Osteocyte (in vitro differentiated cells): ENCODE measurements around the gene SLCO1B3. TPM values are rescaled to one million over a fixed set of nuclear protein-coding genes. Genes with fewer than 3 reads are reported as not detected.

Experiments used
- DNase-seq: peaks from one replicate; pipeline ENCODE4 v3.0.0; 2021; ENCODE audit warnings: mixed read lengths; ENCODE audit not compliant: unreplicated experiment; ENCODE audit errors: extremely low spot score
- H3K27ac Mint-ChIP-seq: one replicate; pipeline ENCODE4 v1.8.0; 2021; ENCODE audit warnings: mild to moderate bottlenecking, mixed read lengths; ENCODE audit not compliant: unreplicated experiment
- H3K27me3 Mint-ChIP-seq: one replicate; pipeline ENCODE4 v1.8.0; 2021; ENCODE audit warnings: mixed read lengths; ENCODE audit not compliant: unreplicated experiment
- H3K36me3 Mint-ChIP-seq: one replicate; pipeline ENCODE4 v1.8.0; 2021; ENCODE audit warnings: mixed read lengths; ENCODE audit not compliant: unreplicated experiment
- H3K4me1 Mint-ChIP-seq: one replicate; pipeline ENCODE4 v1.8.0; 2021; ENCODE audit warnings: mixed read lengths; ENCODE audit not compliant: unreplicated experiment
- H3K4me3 Mint-ChIP-seq: one replicate; pipeline ENCODE4 v1.8.0; 2021; ENCODE audit warnings: mild to moderate bottlenecking, moderate library complexity, mixed read lengths; ENCODE audit not compliant: unreplicated experiment
- H3K9me3 Mint-ChIP-seq: one replicate; pipeline ENCODE4 v1.8.0; 2021; ENCODE audit warnings: mixed read lengths; ENCODE audit not compliant: unreplicated experiment
- CTCF ChIP-seq: fragments of 200-600 bp; sonication (generic); IDR thresholded peaks from 2 replicates; pipeline ENCODE4 v1.5.0; 2021; ENCODE audit warnings: antibody characterized with exemption, mild to moderate bottlenecking, moderate library complexity
- total RNA-seq: library from RNA; stranded (reverse); gene quantifications from 2 replicates; pipeline ENCODE4 v1.2.1, GENCODE V29; 2021

Gene SLCO1B3
- total RNA-seq, 1 donor from 2014 or later, result not detected

GRCh38 chr12:20808521-20808920 is 2.0 kb upstream of the SLCO1B3 start:
- no peak for TF ChIP-seq CTCF
- no peaks in the 10 kb centered on the region for H3K36me3 Mint-ChIP-seq
- H3K4me1 Mint-ChIP-seq, result no peaks in the 10 kb centered on the region
- no peaks in the 10 kb centered on the region for H3K9me3 Mint-ChIP-seq
- peaks cover 8% of the 10 kb centered on the region for H3K27me3 Mint-ChIP-seq
- no peak for DNase-seq
- H3K27ac Mint-ChIP-seq, result no peak overlapping the region
- no peak overlapping the region for H3K4me3 Mint-ChIP-seq

- no peak for DNase-seq
- no peak overlapping the region for H3K4me3 Mint-ChIP-seq
- no peak for TF ChIP-seq CTCF
- H3K27me3 Mint-ChIP-seq, result peaks cover 8% of the 10 kb centered on the region
- H3K9me3 Mint-ChIP-seq, result peaks cover 10% of the 10 kb centered on the region
- no peaks in the 10 kb centered on the region for H3K36me3 Mint-ChIP-seq
- H3K4me1 Mint-ChIP-seq, result no peaks in the 10 kb centered on the region
- no peak overlapping the region for H3K27ac Mint-ChIP-seq
Observed at GRCh38 chr12:20815574-20815973, 5.1 kb downstream of the SLCO1B3 start.

GRCh38 chr12:20822415-20822814 is 11.9 kb downstream of the SLCO1B3 start:
- no peak for TF ChIP-seq CTCF
- H3K36me3 Mint-ChIP-seq, result no peaks in the 10 kb centered on the region
- no peak for DNase-seq
- H3K9me3 Mint-ChIP-seq, result peaks cover 6% of the 10 kb centered on the region
- H3K4me3 Mint-ChIP-seq, result no peak overlapping the region
- H3K27me3 Mint-ChIP-seq, result peaks cover 19% of the 10 kb centered on the region
- no peaks in the 10 kb centered on the region for H3K4me1 Mint-ChIP-seq
- no peak overlapping the region for H3K27ac Mint-ChIP-seq

GRCh38 chr12:20822925-20823324 is 12.4 kb downstream of the SLCO1B3 start:
- no peak for TF ChIP-seq CTCF
- Mint-ChIP-seq H3K9me3 (peaks cover 6% of the 10 kb centered on the region), H3K27me3 (peaks cover 24% of the 10 kb centered on the region), H3K27ac (no peak overlapping the region), H3K36me3 (no peaks in the 10 kb centered on the region), H3K4me1 (no peaks in the 10 kb centered on the region), H3K4me3 (no peak overlapping the region)
- DNase-seq, result no peak

- H3K27me3 Mint-ChIP-seq, result peaks cover 37% of the 10 kb centered on the region
- no peak overlapping the region for H3K27ac Mint-ChIP-seq
- no peak for DNase-seq
- TF ChIP-seq CTCF, result no peak
- H3K9me3 Mint-ChIP-seq, result no peaks in the 10 kb centered on the region
- no peaks in the 10 kb centered on the region for H3K36me3 Mint-ChIP-seq
- no peak overlapping the region for H3K4me3 Mint-ChIP-seq
- H3K4me1 Mint-ChIP-seq, result no peaks in the 10 kb centered on the region
Observed at GRCh38 chr12:20829919-20830318, 19.4 kb downstream of the SLCO1B3 start.
